ENCODE data around the gene GALNT17.

The GALNT17 gene

GRCh38 chr7:71419546-71420337, 287.8 kb downstream of the GALNT17 start:
- Histone ChIP-seq H3K27me3 (ENCODE audit: control insufficient read depth in 2 of 2, insufficient read depth in 2 of 2, low read length in 2 of 2) (no peaks in the 10 kb centered on the region), H3K27ac (ENCODE audit: low read depth in 2 of 2, low read length in 2 of 2) (no peak overlapping the region), H3K4me1 (ENCODE audit: control insufficient read depth in 2 of 2, insufficient read depth in 2 of 2, low read length in 2 of 2) (no peaks in the 10 kb centered on the region), H3K36me3 (ENCODE audit: control insufficient read depth in 2 of 2, insufficient read depth in 2 of 2, low read length in 2 of 2) (no peaks in the 10 kb centered on the region), H3K9ac (ENCODE audit: low read depth in 1 of 2, low read length in 2 of 2) (no peak overlapping the region), H3K9me3 (ENCODE audit: control insufficient read depth in 2 of 2, low read length in 2 of 2) (peaks cover 0 to 3% of the 10 kb centered on the region in 2 donors), H3K4me3 (ENCODE audit: low read length in 2 of 2) (no peak overlapping the region)

- Histone ChIP-seq H3K27ac (ENCODE audit: low read depth in 2 of 2, low read length in 2 of 2) (no peak overlapping the region), H3K4me3 (ENCODE audit: low read length in 2 of 2) (no peak overlapping the region), H3K36me3 (ENCODE audit: control insufficient read depth in 2 of 2, insufficient read depth in 2 of 2, low read length in 2 of 2) (no peaks in the 10 kb centered on the region), H3K4me1 (ENCODE audit: control insufficient read depth in 2 of 2, insufficient read depth in 2 of 2, low read length in 2 of 2) (no peaks in the 10 kb centered on the region), H3K9me3 (ENCODE audit: control insufficient read depth in 2 of 2, low read length in 2 of 2) (peaks cover 0 to 3% of the 10 kb centered on the region in 2 donors), H3K27me3 (ENCODE audit: control insufficient read depth in 2 of 2, insufficient read depth in 2 of 2, low read length in 2 of 2) (no peaks in the 10 kb centered on the region), H3K9ac (ENCODE audit: low read depth in 1 of 2, low read length in 2 of 2) (no peak overlapping the region)
These were observed 290.2 kb downstream of the GALNT17 start for GRCh38 chr7:71422104-71422503.

DNA sequence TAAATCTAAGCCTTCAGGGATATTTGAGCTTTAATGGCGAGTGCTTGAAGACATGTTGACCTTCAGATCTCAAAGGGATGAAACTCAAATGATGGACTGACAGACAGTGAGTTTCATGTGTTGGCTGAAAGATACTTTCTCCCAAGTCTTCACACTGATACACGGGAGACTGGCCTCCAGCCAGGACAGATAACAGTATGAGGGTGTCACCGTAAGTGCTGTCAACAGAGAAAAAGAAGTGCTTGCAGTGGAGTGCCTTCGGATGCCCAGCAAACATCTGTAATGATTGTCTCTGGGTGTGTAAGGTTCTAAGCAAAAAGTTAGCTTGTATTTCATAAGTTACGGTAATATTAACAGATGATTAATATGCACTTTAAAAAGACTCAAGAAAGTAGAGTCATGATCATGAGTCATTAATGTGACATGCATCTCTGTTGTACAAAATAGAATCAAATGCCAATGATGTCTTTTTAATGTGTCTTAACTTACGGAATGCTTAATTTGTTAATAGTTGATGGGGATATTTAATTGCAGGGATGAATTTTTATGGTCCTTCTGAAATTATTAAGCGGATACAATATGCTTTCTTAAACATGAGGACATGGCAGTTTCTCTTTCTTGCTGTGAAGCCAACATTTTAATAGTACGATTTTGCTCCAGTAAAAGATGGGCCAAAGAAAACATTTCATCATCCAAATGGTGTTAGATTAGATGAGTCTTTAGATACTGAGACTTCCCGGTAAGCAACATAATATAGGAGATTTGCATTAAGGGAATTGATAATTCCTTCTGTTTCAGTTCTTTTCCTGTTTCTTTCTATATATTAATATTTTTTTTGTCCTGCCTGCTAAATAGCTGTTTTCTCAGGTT, 292.5 kb downstream of the GALNT17 start:
- Histone ChIP-seq H3K27me3 (ENCODE audit: control insufficient read depth in 2 of 2, insufficient read depth in 2 of 2, low read length in 2 of 2) (no peaks in the 10 kb centered on the region), H3K27ac (ENCODE audit: low read depth in 2 of 2, low read length in 2 of 2) (no peak overlapping the region), H3K36me3 (ENCODE audit: control insufficient read depth in 2 of 2, insufficient read depth in 2 of 2, low read length in 2 of 2) (no peaks in the 10 kb centered on the region), H3K4me3 (ENCODE audit: low read length in 2 of 2) (no peak overlapping the region), H3K9ac (ENCODE audit: low read depth in 1 of 2, low read length in 2 of 2) (no peak overlapping the region), H3K9me3 (ENCODE audit: control insufficient read depth in 2 of 2, low read length in 2 of 2) (no peaks in the 10 kb centered on the region), H3K4me1 (ENCODE audit: control insufficient read depth in 2 of 2, insufficient read depth in 2 of 2, low read length in 2 of 2) (no peaks in the 10 kb centered on the region)

GRCh38 chr7:71429083-71429482, 297.1 kb downstream of the GALNT17 start:
- no peak overlapping the region for H3K4me3 ChIP-seq (ENCODE audit: low read length in 2 of 2)
- H3K27me3 ChIP-seq (ENCODE audit: control insufficient read depth in 2 of 2, insufficient read depth in 2 of 2, low read length in 2 of 2): no peaks in the 10 kb centered on the region
- no peaks in the 10 kb centered on the region for H3K36me3 ChIP-seq (ENCODE audit: control insufficient read depth in 2 of 2, insufficient read depth in 2 of 2, low read length in 2 of 2)
- no peak overlapping the region for H3K9ac ChIP-seq (ENCODE audit: low read depth in 1 of 2, low read length in 2 of 2)
- H3K9me3 ChIP-seq (ENCODE audit: control insufficient read depth in 2 of 2, low read length in 2 of 2): no peaks in the 10 kb centered on the region
- H3K27ac ChIP-seq (ENCODE audit: low read depth in 2 of 2, low read length in 2 of 2): no peak overlapping the region
- H3K4me1 ChIP-seq (ENCODE audit: control insufficient read depth in 2 of 2, insufficient read depth in 2 of 2, low read length in 2 of 2): no peaks in the 10 kb centered on the region

GRCh38 chr7:71430246-71430645, 298.3 kb downstream of the GALNT17 start:
- Histone ChIP-seq H3K27ac (ENCODE audit: low read depth in 2 of 2, low read length in 2 of 2) (no peak overlapping the region), H3K4me3 (ENCODE audit: low read length in 2 of 2) (no peak overlapping the region), H3K36me3 (ENCODE audit: control insufficient read depth in 2 of 2, insufficient read depth in 2 of 2, low read length in 2 of 2) (no peaks in the 10 kb centered on the region), H3K9ac (ENCODE audit: low read depth in 1 of 2, low read length in 2 of 2) (no peak overlapping the region), H3K9me3 (ENCODE audit: control insufficient read depth in 2 of 2, low read length in 2 of 2) (no peaks in the 10 kb centered on the region), H3K4me1 (ENCODE audit: control insufficient read depth in 2 of 2, insufficient read depth in 2 of 2, low read length in 2 of 2) (no peaks in the 10 kb centered on the region), H3K27me3 (ENCODE audit: control insufficient read depth in 2 of 2, insufficient read depth in 2 of 2, low read length in 2 of 2) (no peaks in the 10 kb centered on the region)

DNA sequence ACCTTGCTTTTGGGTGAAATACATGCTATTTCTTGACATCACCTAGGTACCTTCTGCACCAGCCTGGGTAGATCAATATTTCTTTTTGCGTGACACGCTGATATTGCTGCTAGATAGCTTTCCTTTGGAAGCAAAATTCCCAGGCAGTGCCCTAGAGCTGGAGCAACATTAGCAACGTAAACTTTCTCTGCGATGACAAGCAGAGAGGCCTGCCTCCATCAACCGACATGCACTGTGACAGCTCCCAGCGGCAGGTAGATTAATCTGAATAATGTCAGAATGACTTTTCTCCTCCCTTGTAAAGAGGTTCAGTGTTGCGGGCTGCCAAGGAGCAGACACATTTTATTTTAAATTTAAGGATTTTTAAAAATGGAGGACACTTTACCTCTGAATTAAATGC, 307.4 kb downstream of the GALNT17 start:
- Histone ChIP-seq H3K4me3 (ENCODE audit: low read length in 2 of 2) (no peak overlapping the region), H3K27ac (ENCODE audit: low read depth in 2 of 2, low read length in 2 of 2) (no peak overlapping the region), H3K4me1 (ENCODE audit: control insufficient read depth in 2 of 2, insufficient read depth in 2 of 2, low read length in 2 of 2) (no peaks in the 10 kb centered on the region), H3K36me3 (ENCODE audit: control insufficient read depth in 2 of 2, insufficient read depth in 2 of 2, low read length in 2 of 2) (no peaks in the 10 kb centered on the region), H3K9ac (ENCODE audit: low read depth in 1 of 2, low read length in 2 of 2) (no peak overlapping the region), H3K9me3 (ENCODE audit: control insufficient read depth in 2 of 2, low read length in 2 of 2) (peaks cover 0 to 2% of the 10 kb centered on the region in 2 donors), H3K27me3 (ENCODE audit: control insufficient read depth in 2 of 2, insufficient read depth in 2 of 2, low read length in 2 of 2) (no peaks in the 10 kb centered on the region)

DNA sequence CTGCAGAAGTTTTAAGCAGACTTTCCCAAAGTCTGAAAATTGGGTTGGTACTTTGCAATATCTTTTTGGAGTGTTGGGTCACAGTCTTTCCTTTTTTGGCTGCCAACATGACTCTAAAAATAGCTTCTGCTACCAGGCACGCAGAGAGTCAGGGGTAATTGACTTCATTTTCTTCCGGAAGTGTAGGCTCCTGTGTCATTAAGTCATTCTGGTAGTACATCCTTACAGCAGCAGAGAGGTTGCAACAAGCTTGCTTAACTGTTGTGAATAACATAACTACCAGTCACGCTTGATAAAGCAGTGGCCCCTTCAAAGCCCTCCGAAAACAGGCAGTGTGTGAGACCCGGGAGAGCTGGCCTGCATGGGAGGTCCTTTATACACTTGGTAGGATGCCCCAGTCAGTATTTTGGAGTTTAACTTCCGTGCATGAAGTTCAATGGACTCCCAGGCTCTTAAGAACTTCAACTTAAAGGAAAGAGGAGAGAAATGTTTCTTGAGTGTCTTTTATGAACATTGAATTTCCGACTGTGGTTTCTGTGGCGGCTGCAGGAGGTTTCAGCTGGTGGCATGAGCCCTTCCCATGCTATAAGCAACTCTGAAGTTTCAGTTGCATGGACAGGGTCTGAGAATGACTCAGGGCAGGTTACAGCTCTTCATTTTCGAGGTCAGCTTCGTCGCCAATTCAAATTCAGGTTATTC, 310.7 kb downstream of the GALNT17 start:
- Histone ChIP-seq H3K27me3 (ENCODE audit: control insufficient read depth in 2 of 2, insufficient read depth in 2 of 2, low read length in 2 of 2) (no peaks in the 10 kb centered on the region), H3K4me3 (ENCODE audit: low read length in 2 of 2) (no peak overlapping the region), H3K9ac (ENCODE audit: low read depth in 1 of 2, low read length in 2 of 2) (no peak overlapping the region), H3K9me3 (ENCODE audit: control insufficient read depth in 2 of 2, low read length in 2 of 2) (no peaks in the 10 kb centered on the region), H3K27ac (ENCODE audit: low read depth in 2 of 2, low read length in 2 of 2) (no peak overlapping the region), H3K36me3 (ENCODE audit: control insufficient read depth in 2 of 2, insufficient read depth in 2 of 2, low read length in 2 of 2) (no peaks in the 10 kb centered on the region), H3K4me1 (ENCODE audit: control insufficient read depth in 2 of 2, insufficient read depth in 2 of 2, low read length in 2 of 2) (no peaks in the 10 kb centered on the region)

GRCh38 chr7:71443191-71443530, 311.2 kb downstream of the GALNT17 start:
- no peak overlapping the region for H3K4me3 ChIP-seq (ENCODE audit: low read length in 2 of 2)
- no peaks in the 10 kb centered on the region for H3K27me3 ChIP-seq (ENCODE audit: control insufficient read depth in 2 of 2, insufficient read depth in 2 of 2, low read length in 2 of 2)
- no peaks in the 10 kb centered on the region for H3K36me3 ChIP-seq (ENCODE audit: control insufficient read depth in 2 of 2, insufficient read depth in 2 of 2, low read length in 2 of 2)
- no peaks in the 10 kb centered on the region for H3K4me1 ChIP-seq (ENCODE audit: control insufficient read depth in 2 of 2, insufficient read depth in 2 of 2, low read length in 2 of 2)
- H3K9ac ChIP-seq (ENCODE audit: low read depth in 1 of 2, low read length in 2 of 2): no peak overlapping the region
- H3K9me3 ChIP-seq (ENCODE audit: control insufficient read depth in 2 of 2, low read length in 2 of 2): no peaks in the 10 kb centered on the region
- H3K27ac ChIP-seq (ENCODE audit: low read depth in 2 of 2, low read length in 2 of 2): no peak overlapping the region

DNA sequence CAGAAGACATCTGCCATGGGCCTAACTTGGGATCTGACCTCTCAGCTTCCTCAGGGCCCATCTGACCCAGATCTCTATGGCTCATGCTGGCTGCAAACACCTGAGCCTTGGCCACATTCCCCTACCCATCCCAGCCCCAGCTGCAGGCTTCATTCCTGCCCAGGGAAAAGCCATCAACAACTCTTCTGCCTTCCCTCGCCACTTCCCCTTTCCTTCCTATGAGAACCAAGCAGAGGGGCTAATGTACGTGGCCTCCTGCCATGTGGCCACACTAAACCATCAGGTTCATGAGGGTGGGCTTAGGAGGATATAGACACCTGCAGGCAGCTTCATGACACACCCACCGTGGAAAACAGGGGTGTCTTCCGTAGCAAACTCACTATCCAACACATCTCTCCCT, 312.2 kb downstream of the GALNT17 start:
- no peaks in the 10 kb centered on the region for H3K9me3 ChIP-seq (ENCODE audit: control insufficient read depth in 2 of 2, low read length in 2 of 2)
- H3K9ac ChIP-seq (ENCODE audit: low read depth in 1 of 2, low read length in 2 of 2): no peak overlapping the region
- H3K27me3 ChIP-seq (ENCODE audit: control insufficient read depth in 2 of 2, insufficient read depth in 2 of 2, low read length in 2 of 2): no peaks in the 10 kb centered on the region
- H3K4me3 ChIP-seq (ENCODE audit: low read length in 2 of 2): no peak overlapping the region
- no peaks in the 10 kb centered on the region for H3K4me1 ChIP-seq (ENCODE audit: control insufficient read depth in 2 of 2, insufficient read depth in 2 of 2, low read length in 2 of 2)
- H3K36me3 ChIP-seq (ENCODE audit: control insufficient read depth in 2 of 2, insufficient read depth in 2 of 2, low read length in 2 of 2): no peaks in the 10 kb centered on the region
- no peak overlapping the region for H3K27ac ChIP-seq (ENCODE audit: low read depth in 2 of 2, low read length in 2 of 2)

GRCh38 chr7:71453630-71454029, 321.7 kb downstream of the GALNT17 start:
- no peak overlapping the region for H3K9ac ChIP-seq (ENCODE audit: low read depth in 1 of 2, low read length in 2 of 2)
- H3K4me3 ChIP-seq (ENCODE audit: low read length in 2 of 2): no peak overlapping the region
- no peak overlapping the region for H3K27ac ChIP-seq (ENCODE audit: low read depth in 2 of 2, low read length in 2 of 2)
- H3K27me3 ChIP-seq (ENCODE audit: control insufficient read depth in 2 of 2, insufficient read depth in 2 of 2, low read length in 2 of 2): no peaks in the 10 kb centered on the region
- H3K9me3 ChIP-seq (ENCODE audit: control insufficient read depth in 2 of 2, low read length in 2 of 2): no peaks in the 10 kb centered on the region
- no peaks in the 10 kb centered on the region for H3K4me1 ChIP-seq (ENCODE audit: control insufficient read depth in 2 of 2, insufficient read depth in 2 of 2, low read length in 2 of 2)
- H3K36me3 ChIP-seq (ENCODE audit: control insufficient read depth in 2 of 2, insufficient read depth in 2 of 2, low read length in 2 of 2): no peaks in the 10 kb centered on the region
